Gastrocnemius medialis (tissue), 4 donors: ENCODE data around the gene SEMA5B. TPM values are rescaled to one million over a fixed set of nuclear protein-coding genes. Genes with fewer than 3 reads are reported as not detected.

Experiments
- ATAC-seq, 2 donors: fragments of 150-250 bp; one replicate each; pipeline ENCODE4 v1.9.1; 2016
- DNase-seq, 2 donors: peaks; one replicate each; pipeline ENCODE4 v3.0.0-alpha.2; 2019
- H3K27ac ChIP-seq, 4 donors: fragments of 200-600 bp; sonication (generic); 1 replicate in 1 of 4; 2 replicates in 3 of 4; pipeline ENCODE4 v1.5.1; 2016 to 2018; ENCODE audit warnings: mild to moderate bottlenecking in 2 of 4, moderate library complexity in 1 of 4
- H3K27me3 ChIP-seq, 3 donors: fragments of 200-600 bp; sonication (generic) in 2 of 3; 1 replicate in 1 of 3; 2 replicates in 2 of 3; pipeline versions ENCODE4 v1.5.1 to v1.6.0; 2016 to 2019; ENCODE audit warnings: mild to moderate bottlenecking in 1 of 3, moderate library complexity in 1 of 3
- H3K36me3 ChIP-seq, 2 donors: fragments of 200-600 bp; sonication (generic) in 1 of 2; one replicate each; pipeline ENCODE4 v1.5.1; 2017 to 2018
- H3K4me1 ChIP-seq, 2 donors: fragments of 200-600 bp; sonication (generic) in 1 of 2; one replicate each; pipeline ENCODE4 v1.5.1; 2016 to 2017; ENCODE audit warnings: mild to moderate bottlenecking in 2 of 2
- H3K4me3 ChIP-seq, 4 donors: fragments of 200-600 bp; sonication (generic) in 3 of 4; 1 replicate in 1 of 4; 2 replicates in 3 of 4; pipeline ENCODE4 v1.5.1; 2016 to 2019; ENCODE audit warnings: mild to moderate bottlenecking in 2 of 4
- H3K9me3 ChIP-seq, 3 donors: fragments of 200-600 bp; sonication (generic) in 2 of 3; 1 replicate in 1 of 3; 2 replicates in 2 of 3; pipeline ENCODE4 v1.5.1; 2016 to 2019
- POLR2A ChIP-seq, 2 donors: fragments of 450-650 bp; IDR thresholded peaks; one replicate each; pipeline ENCODE4 v1.6.1; 2017; ENCODE audit warnings: antibody characterized with exemption in 2 of 2, mild to moderate bottlenecking in 2 of 2, moderate library complexity in 2 of 2
- in situ Hi-C, 4 donors: fragments of 200-750 bp; cut with MboI; loops; one replicate each; pipeline versions ENCODE4 v1.15.0 to v1.8.0; 2017; ENCODE audit warnings: low sequenced_read_pairs in 4 of 4
- intact Hi-C: fragments of 100-400 bp; cut with DNase I; formaldehyde crosslinking; loops from one replicate; pipeline ENCODE4 v1.15.1; 2023; ENCODE audit warnings: low total_unique reads
- total RNA-seq, 4 donors: library from RNA; depleted of rRNA; stranded (reverse); fragments of >200 nt; gene quantifications; one replicate each; pipeline versions ENCODE4 v1.1.0 to v1.2.3, GENCODE V29; 2016
- TF ChIP-seq, protein P1 (sequence below), 5 experiments: fragments of 450-650 bp in 3 of 5; fragments of 200-600 bp in 2 of 5; sonication (generic) in 2 of 5; IDR thresholded peaks in 4 of 5; conservative IDR thresholded peaks in 1 of 5; 1 replicate in 4 of 5; 2 replicates in 1 of 5; pipeline ENCODE4 v1.5.1; 2016 to 2019; ENCODE audit warnings: antibody characterized with exemption in 5 of 5, mild to moderate bottlenecking in 3 of 5, moderate library complexity in 3 of 5

Gene SEMA5B
- total RNA-seq, 4 donors from 2014 or later = 0.10 to 0.26 TPM; not detected in 2

DNA sequence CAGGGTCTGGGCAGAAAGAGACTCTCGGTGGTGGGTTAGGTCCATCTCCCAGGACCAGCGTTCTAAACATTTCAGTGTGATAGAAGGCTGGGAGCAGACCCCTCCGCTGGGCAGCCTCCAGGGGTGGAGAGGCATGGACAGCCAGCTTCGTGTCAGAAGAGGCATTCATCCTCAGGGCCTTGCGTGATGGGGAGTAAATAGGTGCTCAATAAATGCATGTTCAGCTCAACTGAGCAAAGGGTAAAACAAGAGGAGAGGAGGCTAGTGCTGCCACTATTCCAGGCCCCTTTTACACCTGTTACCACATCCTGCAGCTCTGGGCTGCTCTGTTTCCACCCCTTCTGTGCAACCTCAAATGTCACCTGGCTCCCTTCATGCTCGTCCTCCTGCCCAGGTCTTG, 49.0 kb downstream of the SEMA5B start:
- no peak overlapping the region for H3K4me3 ChIP-seq
- no peaks in the 10 kb centered on the region for H3K36me3 ChIP-seq
- in situ Hi-C loops = no loop called here
- no peaks in the 10 kb centered on the region for H3K27me3 ChIP-seq
- no peak for DNase-seq
- intact Hi-C loops = no loop called here
- TF ChIP-seq, protein P1, sequence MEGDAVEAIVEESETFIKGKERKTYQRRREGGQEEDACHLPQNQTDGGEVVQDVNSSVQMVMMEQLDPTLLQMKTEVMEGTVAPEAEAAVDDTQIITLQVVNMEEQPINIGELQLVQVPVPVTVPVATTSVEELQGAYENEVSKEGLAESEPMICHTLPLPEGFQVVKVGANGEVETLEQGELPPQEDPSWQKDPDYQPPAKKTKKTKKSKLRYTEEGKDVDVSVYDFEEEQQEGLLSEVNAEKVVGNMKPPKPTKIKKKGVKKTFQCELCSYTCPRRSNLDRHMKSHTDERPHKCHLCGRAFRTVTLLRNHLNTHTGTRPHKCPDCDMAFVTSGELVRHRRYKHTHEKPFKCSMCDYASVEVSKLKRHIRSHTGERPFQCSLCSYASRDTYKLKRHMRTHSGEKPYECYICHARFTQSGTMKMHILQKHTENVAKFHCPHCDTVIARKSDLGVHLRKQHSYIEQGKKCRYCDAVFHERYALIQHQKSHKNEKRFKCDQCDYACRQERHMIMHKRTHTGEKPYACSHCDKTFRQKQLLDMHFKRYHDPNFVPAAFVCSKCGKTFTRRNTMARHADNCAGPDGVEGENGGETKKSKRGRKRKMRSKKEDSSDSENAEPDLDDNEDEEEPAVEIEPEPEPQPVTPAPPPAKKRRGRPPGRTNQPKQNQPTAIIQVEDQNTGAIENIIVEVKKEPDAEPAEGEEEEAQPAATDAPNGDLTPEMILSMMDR (IDR thresholded peaks at IDR 0.05 in 4 of 5, conservative IDR thresholded peaks at IDR 0.05 in 1 of 5) = no peak
- no peak for TF ChIP-seq POLR2A (IDR thresholded peaks at IDR 0.05)
- H3K9me3 ChIP-seq = no peaks in the 10 kb centered on the region
- ATAC-seq = no peak
- H3K4me1 ChIP-seq = peaks cover 9 to 10% of the 10 kb centered on the region in 2 donors
- peak overlapping the region in 2 of 4 donors; percentile 18 to 25 for H3K27ac ChIP-seq

DNA sequence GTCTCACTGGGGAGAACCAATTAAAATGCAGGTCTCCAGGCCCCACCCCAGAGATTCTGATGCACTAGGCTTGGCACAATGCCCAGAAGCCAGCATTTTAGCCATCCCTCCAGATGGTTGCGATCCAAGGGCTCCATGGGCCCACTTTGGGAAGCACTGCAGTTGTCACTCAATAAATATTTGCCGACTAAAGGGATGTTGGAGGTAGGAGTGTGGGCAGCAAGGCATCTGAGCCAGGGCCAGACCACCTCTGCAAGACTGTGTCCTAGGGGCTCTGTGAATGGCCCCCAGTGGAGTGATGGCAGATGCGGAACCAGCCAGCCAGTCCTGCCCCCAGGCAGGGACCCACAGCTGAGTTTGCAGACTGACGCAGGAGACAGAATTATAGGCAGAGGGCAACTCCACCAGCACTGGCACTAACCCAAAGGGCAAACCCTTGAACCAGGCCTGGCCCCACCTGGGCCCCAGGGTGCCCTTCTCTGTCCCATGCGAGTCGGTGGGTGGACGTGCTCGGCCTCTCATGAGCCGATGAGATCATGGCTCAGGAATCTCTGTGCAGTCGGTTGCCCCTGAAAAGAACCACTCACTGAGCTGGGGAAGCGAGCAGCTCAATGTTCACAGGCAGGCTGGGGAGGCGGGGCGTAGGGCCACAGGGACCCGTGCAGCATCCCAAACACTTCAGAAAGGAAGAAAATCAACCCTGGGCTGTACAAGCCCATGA, 49.7 kb downstream of the SEMA5B start:
- H3K4me1 ChIP-seq = peaks cover 6 to 8% of the 10 kb centered on the region in 2 donors
- DNase-seq (no peak), ATAC-seq (no peak)
- TF ChIP-seq, protein P1 (IDR thresholded peaks at IDR 0.05 in 4 of 5, conservative IDR thresholded peaks at IDR 0.05 in 1 of 5) = no peak
- no peak for TF ChIP-seq POLR2A (IDR thresholded peaks at IDR 0.05)
- H3K27me3 ChIP-seq = no peaks in the 10 kb centered on the region
- in situ Hi-C loops (no loop called here), intact Hi-C loops (no loop called here)
- no peaks in the 10 kb centered on the region for H3K36me3 ChIP-seq
- H3K27ac ChIP-seq = peak overlapping the region in 2 of 4 donors; percentile 18 to 30
- no peak overlapping the region for H3K4me3 ChIP-seq
- no peaks in the 10 kb centered on the region for H3K9me3 ChIP-seq

GRCh38 chr3:122975924-122976293, 51.7 kb downstream of the SEMA5B start:
- TF ChIP-seq POLR2A (IDR thresholded peaks at IDR 0.05) = no peak
- TF ChIP-seq, protein P1 (IDR thresholded peaks at IDR 0.05 in 4 of 5, conservative IDR thresholded peaks at IDR 0.05 in 1 of 5) = no peak
- H3K36me3 ChIP-seq = no peaks in the 10 kb centered on the region
- no peaks in the 10 kb centered on the region for H3K4me1 ChIP-seq
- H3K27me3 ChIP-seq = no peaks in the 10 kb centered on the region
- no peak for DNase-seq
- H3K27ac ChIP-seq = no peak overlapping the region
- in situ Hi-C loops = no loop called here
- intact Hi-C loops = no loop called here
- no peak overlapping the region for H3K4me3 ChIP-seq
- ATAC-seq = no peak
- H3K9me3 ChIP-seq = no peaks in the 10 kb centered on the region

DNA sequence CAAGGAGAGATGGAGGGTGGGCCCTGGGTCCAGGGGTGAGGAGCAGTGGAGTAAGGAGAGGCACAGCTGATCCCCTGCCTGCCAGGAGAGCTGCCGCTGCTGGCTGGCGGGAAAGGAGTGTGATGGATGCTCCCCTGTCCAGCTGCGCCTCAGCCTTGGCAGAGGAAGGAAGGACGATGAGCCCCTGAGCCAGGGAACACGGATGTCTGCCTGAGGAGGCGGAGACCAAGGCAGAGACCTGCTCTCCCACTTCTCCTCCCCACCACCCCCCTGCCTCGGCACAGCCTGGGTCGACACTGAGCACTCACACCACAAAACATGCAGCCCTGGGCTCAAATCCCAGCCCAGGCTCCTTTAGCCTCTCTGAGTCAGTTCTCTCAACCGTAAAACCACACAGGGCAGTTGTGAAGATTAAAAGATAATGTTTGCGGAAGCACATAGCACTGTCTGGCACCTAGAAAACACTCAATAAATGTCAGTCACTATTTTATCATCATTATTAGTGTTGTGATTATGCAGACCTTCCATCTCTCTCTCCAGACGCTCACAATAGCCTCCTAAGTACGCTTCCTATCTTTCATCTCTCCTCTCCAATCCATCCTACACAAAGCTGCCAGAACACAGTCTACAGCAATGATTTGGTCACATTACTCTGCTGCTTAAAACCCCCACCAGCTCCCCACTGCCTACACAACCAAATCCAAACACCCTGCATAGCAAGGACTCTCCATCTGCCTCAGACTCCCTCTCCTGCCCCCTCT, 52.2 kb downstream of the SEMA5B start:
- intact Hi-C loops (no loop called here), in situ Hi-C loops (no loop called here)
- Histone ChIP-seq H3K27me3 (no peaks in the 10 kb centered on the region), H3K9me3 (no peaks in the 10 kb centered on the region), H3K4me3 (no peak overlapping the region), H3K36me3 (no peaks in the 10 kb centered on the region), H3K27ac (no peak overlapping the region), H3K4me1 (no peaks in the 10 kb centered on the region)
- DNase-seq (no peak), ATAC-seq (no peak)
- TF ChIP-seq POLR2A (IDR thresholded peaks at IDR 0.05) = no peak
- TF ChIP-seq, protein P1 (IDR thresholded peaks at IDR 0.05 in 4 of 5, conservative IDR thresholded peaks at IDR 0.05 in 1 of 5) = no peak
